Liver (tissue), 9 donors: ENCODE measurements around the gene MRC2. TPM values are rescaled to one million over a fixed set of nuclear protein-coding genes. Genes with fewer than 3 reads are reported as not detected.

ENCODE experiments used
- DNase-seq: peaks from one replicate; pipeline ENCODE4 v3.0.0-alpha.2; 2017; ENCODE audit warnings: low spot score
- H3K27ac ChIP-seq, 2 donors: one replicate each; pipeline ENCODE4 v1.7.0; 2013; ENCODE audit warnings: inconsistent platforms in 2 of 2, low read length in 2 of 2, control low read depth in 1 of 2, low read depth in 1 of 2, mild to moderate bottlenecking in 1 of 2
- H3K27me3 ChIP-seq, 4 donors: one replicate each; pipeline versions ENCODE4 v1.6.1 to v1.7.0; 2013; ENCODE audit warnings: low read length in 3 of 4, inconsistent platforms in 1 of 4, mild to moderate bottlenecking in 1 of 4, moderate library complexity in 1 of 4; ENCODE audit not compliant: control insufficient read depth in 4 of 4, insufficient read depth in 4 of 4
- H3K36me3 ChIP-seq, 4 donors: one replicate each; pipeline versions ENCODE4 v1.6.1 to v1.7.0; 2013; ENCODE audit warnings: low read length in 3 of 4, mild to moderate bottlenecking in 3 of 4, low read depth in 1 of 4, moderate library complexity in 1 of 4; ENCODE audit not compliant: control insufficient read depth in 4 of 4, insufficient read depth in 3 of 4
- H3K4me1 ChIP-seq, 4 donors: one replicate each; pipeline versions ENCODE4 v1.6.1 to v1.7.0; 2013; ENCODE audit warnings: low read length in 3 of 4, mild to moderate bottlenecking in 3 of 4, moderate library complexity in 1 of 4; ENCODE audit not compliant: control insufficient read depth in 4 of 4, insufficient read depth in 4 of 4
- H3K4me3 ChIP-seq, 3 donors: one replicate each; pipeline versions ENCODE4 v1.6.1 to v1.7.0; 2013; ENCODE audit warnings: low read length in 3 of 3, control low read depth in 1 of 3, low read depth in 1 of 3, mild to moderate bottlenecking in 1 of 3
- H3K9ac ChIP-seq, 2 donors: one replicate each; pipeline ENCODE4 v1.7.0; 2013; ENCODE audit warnings: low read length in 2 of 2, mild to moderate bottlenecking in 2 of 2, moderate library complexity in 2 of 2, control low read depth in 1 of 2, low read depth in 1 of 2
- H3K9me3 ChIP-seq, 4 donors: one replicate each; pipeline versions ENCODE4 v1.6.1 to v1.7.0; 2013; ENCODE audit warnings: low read length in 3 of 4; ENCODE audit not compliant: control insufficient read depth in 4 of 4
- ATF3 ChIP-seq: IDR thresholded peaks from 2 replicates; pipeline ENCODE4 v1.6.1; 2016; ENCODE audit warnings: antibody characterized with exemption
- EGR1 ChIP-seq, 2 donors: IDR thresholded peaks; 2 replicates each; pipeline ENCODE4 v1.6.1; 2016 to 2018; ENCODE audit warnings: antibody characterized with exemption in 2 of 2, low read depth in 2 of 2
- FOXA1 ChIP-seq: IDR thresholded peaks from 2 replicates; pipeline ENCODE4 v1.6.1; 2016; ENCODE audit warnings: antibody characterized with exemption
- FOXA2 ChIP-seq: IDR thresholded peaks from 2 replicates; pipeline ENCODE4 v1.6.1; 2016; ENCODE audit warnings: antibody characterized with exemption
- GABPA ChIP-seq, 2 donors: IDR thresholded peaks in 1 of 2; conservative IDR thresholded peaks in 1 of 2; 2 replicates each; pipeline ENCODE4 v1.6.1; 2016; ENCODE audit warnings: antibody characterized with exemption in 2 of 2, mild to moderate bottlenecking in 1 of 2, moderate library complexity in 1 of 2
- HNF4A ChIP-seq, 2 donors: conservative IDR thresholded peaks; 2 replicates each; pipeline ENCODE4 v1.6.1; 2016; ENCODE audit warnings: antibody characterized with exemption in 2 of 2, mild to moderate bottlenecking in 2 of 2
- HNF4G ChIP-seq: IDR thresholded peaks from 2 replicates; pipeline ENCODE4 v1.6.1; 2016; ENCODE audit warnings: antibody characterized with exemption
- NR2F2 ChIP-seq: IDR thresholded peaks from 2 replicates; pipeline ENCODE4 v1.6.1; 2016; ENCODE audit warnings: antibody characterized with exemption
- RAD21 ChIP-seq, 2 donors: IDR thresholded peaks; 2 replicates each; pipeline ENCODE4 v1.6.1; 2016; ENCODE audit warnings: antibody characterized with exemption in 2 of 2, mild to moderate bottlenecking in 2 of 2
- SP1 ChIP-seq: IDR thresholded peaks from 2 replicates; pipeline ENCODE4 v1.6.1; 2018; ENCODE audit warnings: antibody characterized with exemption, mild to moderate bottlenecking
- TAF1 ChIP-seq: conservative IDR thresholded peaks from 2 replicates; pipeline ENCODE4 v1.6.1; 2016; ENCODE audit warnings: antibody characterized with exemption, mild to moderate bottlenecking
- YY1 ChIP-seq: IDR thresholded peaks from 2 replicates; pipeline ENCODE4 v1.6.1; 2016; ENCODE audit warnings: antibody characterized with exemption, mild to moderate bottlenecking
- ZBTB33 ChIP-seq: IDR thresholded peaks from 2 replicates; pipeline ENCODE4 v1.6.1; 2016; ENCODE audit warnings: antibody characterized with exemption
- WGBS: extraction: QIAGEN DNeasy Blood & Tissue Kit; methylation state at CpG from one replicate; pipeline ENCODE4 v1.1.7; 2013; 5-methylcytosine and 5-hydroxymethylcytosine counted together
- polyA plus RNA-seq, 2 donors: library from polyadenylated mRNA; stranded (reverse) in 1 of 2; unstranded in 1 of 2; fragments of 200-250 nt in 1 of 2; fragments of >200 nt in 1 of 2; fragmentation: Nextera tagmentation in 1 of 2; extraction: Ambion mirVana in 1 of 2; gene quantifications; one replicate each; pipeline versions ENCODE4 v1.2.1 to v1.2.3, GENCODE V29; 2013 to 2015
- total RNA-seq, 2 donors: library from RNA; depleted of rRNA; stranded (reverse); fragments of >200 nt; gene quantifications; one replicate each; pipeline ENCODE4 v1.2.3, GENCODE V29; 2014
- TF ChIP-seq, protein P1 (sequence below): fragments of 150-350 bp; IDR thresholded peaks from 2 replicates; pipeline ENCODE4 v1.5.1; 2017; ENCODE audit warnings: improper control_type of control experiment, low read depth, low read length; ENCODE audit not compliant: missing input control
- TF ChIP-seq, protein P2 (sequence below): IDR thresholded peaks from 2 replicates; pipeline ENCODE4 v1.6.1; 2016; ENCODE audit warnings: antibody characterized with exemption
- TF ChIP-seq, protein P3 (sequence below): IDR thresholded peaks from 2 replicates; pipeline ENCODE4 v1.6.1; 2016; ENCODE audit warnings: antibody characterized with exemption, mild to moderate bottlenecking
- donor health status: healthy.
- donor health status: healthy.
- donor health status: healthy.
- donor health status: healthy.
- donor health status: healthy.

MRC2 gene
- total and polyA plus RNA-seq, 4 donors: 0.49 to 81.1 (median 2.8) TPM

DNA sequence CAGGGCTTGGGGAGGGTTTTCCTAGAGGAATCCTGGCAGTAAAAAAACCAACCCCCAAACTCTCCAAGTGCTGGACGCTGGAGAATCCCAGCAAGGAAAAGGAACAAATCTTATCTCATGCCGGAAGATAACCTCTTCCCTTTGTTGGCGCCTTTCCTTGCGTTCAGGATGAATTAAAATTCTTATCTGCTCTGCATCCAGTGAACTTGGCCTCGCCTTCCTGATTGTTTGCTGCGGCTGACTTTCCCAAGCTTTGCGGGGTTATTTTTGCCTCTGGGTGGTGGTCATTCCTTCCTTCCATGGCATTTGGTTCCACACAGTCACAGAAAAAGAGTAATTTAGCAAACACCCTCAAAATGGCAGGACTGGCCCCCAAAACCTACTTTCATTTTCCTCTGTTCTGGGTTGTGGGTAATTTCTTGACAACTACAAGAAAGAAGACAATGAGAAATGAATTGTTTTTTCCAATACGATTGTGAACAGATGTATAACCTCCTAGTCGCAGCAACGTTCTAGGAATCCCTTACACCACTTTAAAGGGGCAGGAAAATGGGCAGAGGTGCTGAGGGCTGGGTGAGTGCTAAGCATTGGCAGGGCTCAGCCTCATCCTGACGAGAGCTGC lies 77.8 kb downstream of the MRC2 start:
- no peak for DNase-seq
- WGBS: 24% methylated on average over 11 of the region's 11 CpGs
- Histone ChIP-seq H3K27me3 (peaks cover 0 to 11% (median under 1%) of the 10 kb centered on the region in 4 donors), H3K27ac (peak overlapping the region in 1 of 2 donors; percentile 37), H3K9me3 (peaks cover 0 to 7% (median 3%) of the 10 kb centered on the region in 4 donors), H3K4me3 (no peak overlapping the region), H3K9ac (no peak overlapping the region), H3K4me1 (peaks cover 0 to 12% (median 8%) of the 10 kb centered on the region in 4 donors), H3K36me3 (no peaks in the 10 kb centered on the region)
- TF ChIP-seq YY1: no peak
- TF ChIP-seq NR2F2: peak; percentile 86
- TF ChIP-seq RAD21 (IDR thresholded peaks at IDR 0.05): peak in 1 of 2 donors; percentile 9

DNA sequence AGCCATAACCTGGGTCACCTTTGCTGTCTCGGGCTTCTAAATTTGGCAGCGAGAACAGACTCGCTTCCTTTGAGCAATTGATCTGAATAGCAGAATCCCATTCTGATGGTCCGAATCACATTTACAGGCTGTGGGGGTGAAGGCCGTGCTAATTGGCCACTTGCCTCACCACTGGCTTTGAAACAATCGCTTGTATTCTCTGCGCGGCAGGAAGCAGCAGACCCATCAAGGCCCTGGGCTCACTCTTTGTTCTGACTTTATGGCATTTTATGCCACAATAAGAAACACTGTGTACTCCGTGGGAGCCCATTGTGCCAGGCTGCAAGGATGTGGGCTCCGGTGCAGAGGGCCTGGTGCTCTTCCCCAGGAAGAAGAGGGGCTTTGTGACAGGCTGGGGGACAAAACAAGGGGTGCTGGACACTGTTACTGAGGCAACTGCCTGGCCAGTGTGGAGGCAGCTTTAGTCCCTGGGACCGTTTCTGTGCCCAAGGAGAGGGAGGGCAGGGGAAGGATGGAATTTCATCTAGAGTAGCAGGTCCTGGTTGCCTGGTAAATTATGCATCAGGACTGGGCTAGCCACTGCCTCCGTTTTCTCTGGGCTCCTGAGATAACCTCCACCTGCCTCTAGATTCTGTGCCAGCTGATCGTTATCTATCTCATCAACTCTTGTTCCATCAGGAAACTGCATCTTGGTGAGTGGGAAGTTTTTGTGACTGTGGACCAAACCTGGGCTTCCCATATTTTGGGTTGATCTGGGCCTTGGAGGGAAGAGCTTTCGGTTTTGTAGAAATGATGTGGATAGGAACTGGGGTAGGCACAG lies 78.5 kb downstream of the MRC2 start:
- H3K9ac ChIP-seq: no peak overlapping the region
- DNase-seq: no peak

GRCh38 chr17:62706598-62707424 lies 79.3 kb downstream of the MRC2 start:
- DNase-seq: no peak
- Histone ChIP-seq H3K4me3 (no peak overlapping the region), H3K36me3 (no peaks in the 10 kb centered on the region), H3K4me1 (peaks cover 0 to 12% (median 8%) of the 10 kb centered on the region in 4 donors), H3K9ac (no peak overlapping the region), H3K27me3 (peaks cover 0 to 6% (median under 1%) of the 10 kb centered on the region in 4 donors), H3K27ac (no peak overlapping the region), H3K9me3 (peaks cover 0 to 7% (median 3%) of the 10 kb centered on the region in 4 donors)
- WGBS: 73% methylated on average over 20 of the region's 20 CpGs
- TF ChIP-seq TAF1 (no peak), FOXA1 (no peak), HNF4A (conservative IDR thresholded peaks at IDR 0.05) (no peak), FOXA2 (no peak), ZBTB33 (no peak), GABPA (IDR thresholded peaks at IDR 0.05 in 1 of 2, conservative IDR thresholded peaks at IDR 0.05 in 1 of 2) (no peak), YY1 (no peak), SP1 (no peak), ATF3 (no peak), RAD21 (IDR thresholded peaks at IDR 0.05) (no peak), HNF4G (no peak)
- TF ChIP-seq, protein P1, sequence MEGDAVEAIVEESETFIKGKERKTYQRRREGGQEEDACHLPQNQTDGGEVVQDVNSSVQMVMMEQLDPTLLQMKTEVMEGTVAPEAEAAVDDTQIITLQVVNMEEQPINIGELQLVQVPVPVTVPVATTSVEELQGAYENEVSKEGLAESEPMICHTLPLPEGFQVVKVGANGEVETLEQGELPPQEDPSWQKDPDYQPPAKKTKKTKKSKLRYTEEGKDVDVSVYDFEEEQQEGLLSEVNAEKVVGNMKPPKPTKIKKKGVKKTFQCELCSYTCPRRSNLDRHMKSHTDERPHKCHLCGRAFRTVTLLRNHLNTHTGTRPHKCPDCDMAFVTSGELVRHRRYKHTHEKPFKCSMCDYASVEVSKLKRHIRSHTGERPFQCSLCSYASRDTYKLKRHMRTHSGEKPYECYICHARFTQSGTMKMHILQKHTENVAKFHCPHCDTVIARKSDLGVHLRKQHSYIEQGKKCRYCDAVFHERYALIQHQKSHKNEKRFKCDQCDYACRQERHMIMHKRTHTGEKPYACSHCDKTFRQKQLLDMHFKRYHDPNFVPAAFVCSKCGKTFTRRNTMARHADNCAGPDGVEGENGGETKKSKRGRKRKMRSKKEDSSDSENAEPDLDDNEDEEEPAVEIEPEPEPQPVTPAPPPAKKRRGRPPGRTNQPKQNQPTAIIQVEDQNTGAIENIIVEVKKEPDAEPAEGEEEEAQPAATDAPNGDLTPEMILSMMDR: no peak
- TF ChIP-seq, protein P2, sequence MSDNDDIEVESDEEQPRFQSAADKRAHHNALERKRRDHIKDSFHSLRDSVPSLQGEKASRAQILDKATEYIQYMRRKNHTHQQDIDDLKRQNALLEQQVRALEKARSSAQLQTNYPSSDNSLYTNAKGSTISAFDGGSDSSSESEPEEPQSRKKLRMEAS: no peak
- TF ChIP-seq, protein P3, sequence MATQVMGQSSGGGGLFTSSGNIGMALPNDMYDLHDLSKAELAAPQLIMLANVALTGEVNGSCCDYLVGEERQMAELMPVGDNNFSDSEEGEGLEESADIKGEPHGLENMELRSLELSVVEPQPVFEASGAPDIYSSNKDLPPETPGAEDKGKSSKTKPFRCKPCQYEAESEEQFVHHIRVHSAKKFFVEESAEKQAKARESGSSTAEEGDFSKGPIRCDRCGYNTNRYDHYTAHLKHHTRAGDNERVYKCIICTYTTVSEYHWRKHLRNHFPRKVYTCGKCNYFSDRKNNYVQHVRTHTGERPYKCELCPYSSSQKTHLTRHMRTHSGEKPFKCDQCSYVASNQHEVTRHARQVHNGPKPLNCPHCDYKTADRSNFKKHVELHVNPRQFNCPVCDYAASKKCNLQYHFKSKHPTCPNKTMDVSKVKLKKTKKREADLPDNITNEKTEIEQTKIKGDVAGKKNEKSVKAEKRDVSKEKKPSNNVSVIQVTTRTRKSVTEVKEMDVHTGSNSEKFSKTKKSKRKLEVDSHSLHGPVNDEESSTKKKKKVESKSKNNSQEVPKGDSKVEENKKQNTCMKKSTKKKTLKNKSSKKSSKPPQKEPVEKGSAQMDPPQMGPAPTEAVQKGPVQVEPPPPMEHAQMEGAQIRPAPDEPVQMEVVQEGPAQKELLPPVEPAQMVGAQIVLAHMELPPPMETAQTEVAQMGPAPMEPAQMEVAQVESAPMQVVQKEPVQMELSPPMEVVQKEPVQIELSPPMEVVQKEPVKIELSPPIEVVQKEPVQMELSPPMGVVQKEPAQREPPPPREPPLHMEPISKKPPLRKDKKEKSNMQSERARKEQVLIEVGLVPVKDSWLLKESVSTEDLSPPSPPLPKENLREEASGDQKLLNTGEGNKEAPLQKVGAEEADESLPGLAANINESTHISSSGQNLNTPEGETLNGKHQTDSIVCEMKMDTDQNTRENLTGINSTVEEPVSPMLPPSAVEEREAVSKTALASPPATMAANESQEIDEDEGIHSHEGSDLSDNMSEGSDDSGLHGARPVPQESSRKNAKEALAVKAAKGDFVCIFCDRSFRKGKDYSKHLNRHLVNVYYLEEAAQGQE: no peak

More for the DNA sequence above, 78.5 kb downstream of the MRC2 start:
- Histone ChIP-seq H3K9me3 (peaks cover 0 to 7% (median 3%) of the 10 kb centered on the region in 4 donors), H3K27ac (no peak overlapping the region), H3K4me1 (peaks cover 0 to 12% (median 8%) of the 10 kb centered on the region in 4 donors), H3K36me3 (no peaks in the 10 kb centered on the region), H3K4me3 (no peak overlapping the region), H3K27me3 (peaks cover 0 to 11% (median under 1%) of the 10 kb centered on the region in 4 donors)
- WGBS: 33% methylated on average over 14 of the region's 14 CpGs
- TF ChIP-seq EGR1 (IDR thresholded peaks at IDR 0.05; ENCODE audit: low read depth in 2 of 2) (no peak), HNF4A (conservative IDR thresholded peaks at IDR 0.05) (no peak)
- TF ChIP-seq, protein P2: no peak
